HG02588 (cell line): ENCODE measurements around the gene CXCL1.

ENCODE experiments used
- ATAC-seq: cut with Tn5 transposase; IDR thresholded peaks from one replicate; pipeline ENCODE4 v1.9.1; 2021; ENCODE audit warnings: mild to moderate bottlenecking, moderate library complexity; ENCODE audit not compliant: unreplicated experiment

The CXCL1 gene

DNA sequence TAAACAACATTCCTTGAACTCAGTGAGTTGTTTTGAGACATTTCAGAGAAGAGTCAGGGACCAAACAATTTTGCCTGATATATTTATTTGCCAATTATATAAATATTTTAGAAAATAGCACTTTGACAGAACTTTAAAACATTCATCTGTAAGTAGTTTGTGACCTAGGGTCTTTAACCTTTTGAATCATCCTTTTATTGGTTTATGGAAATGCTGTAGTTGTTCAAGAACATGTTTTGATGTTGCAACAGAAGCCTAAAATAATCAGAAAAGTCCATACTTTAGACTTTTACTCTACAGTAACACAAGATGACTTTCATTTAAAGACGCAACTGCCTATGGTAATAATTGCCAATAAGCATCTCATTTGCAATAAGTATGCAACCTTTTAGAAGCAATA, 43.0 kb downstream of the CXCL1 start:
- ATAC-seq, result no peak

- no peak for ATAC-seq
Observed at GRCh38 chr4:73914071-73914470, 44.9 kb downstream of the CXCL1 start.

GRCh38 chr4:73916172-73916925, 47.2 kb downstream of the CXCL1 start:
- ATAC-seq, result no peak

- no peak for ATAC-seq
Observed at GRCh38 chr4:73917081-73917501, 47.9 kb downstream of the CXCL1 start.

- ATAC-seq, result no peak
Observed at GRCh38 chr4:73918058-73918457, 48.9 kb downstream of the CXCL1 start.

DNA sequence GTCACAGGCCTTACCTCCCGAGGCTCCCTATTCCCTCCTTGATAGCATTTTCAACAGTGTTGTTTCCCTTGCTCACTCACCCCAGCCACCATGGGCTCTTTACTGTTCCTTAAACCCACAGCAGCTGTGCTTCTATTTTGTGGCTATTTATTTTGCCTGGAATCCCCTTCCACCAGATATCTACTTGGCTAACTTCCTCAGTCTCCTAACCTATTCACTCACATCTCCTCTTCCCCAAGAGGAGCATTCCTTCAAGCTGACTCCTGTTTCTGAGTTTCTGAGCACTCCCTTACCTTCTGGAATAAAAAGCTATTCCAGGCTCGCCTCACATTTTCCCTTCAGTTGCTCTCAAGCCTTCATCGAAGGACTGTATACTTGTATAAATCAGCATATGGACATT, 50.5 kb downstream of the CXCL1 start:
- no peak for ATAC-seq
